GM20000 (cell line): ENCODE results near the gene CCNY.
"Not testable (repeated sequence)": the region's sequence is repeated elsewhere in the genome, so short reads cannot be mapped to it uniquely, and the experiment has no call there.

Source experiments
- DNase-seq: peaks from one replicate; pipeline ENCODE4 v3.0.0; 2012; ENCODE audit warnings: low spot score
- TF ChIP-seq, protein P1 (sequence below): IDR thresholded peaks from 2 replicates; pipeline ENCODE4 v1.5.1; 2012; ENCODE audit warnings: mild to moderate bottlenecking, control low read depth; ENCODE audit errors: extremely low read depth, missing control alignments

The CCNY gene

DNA sequence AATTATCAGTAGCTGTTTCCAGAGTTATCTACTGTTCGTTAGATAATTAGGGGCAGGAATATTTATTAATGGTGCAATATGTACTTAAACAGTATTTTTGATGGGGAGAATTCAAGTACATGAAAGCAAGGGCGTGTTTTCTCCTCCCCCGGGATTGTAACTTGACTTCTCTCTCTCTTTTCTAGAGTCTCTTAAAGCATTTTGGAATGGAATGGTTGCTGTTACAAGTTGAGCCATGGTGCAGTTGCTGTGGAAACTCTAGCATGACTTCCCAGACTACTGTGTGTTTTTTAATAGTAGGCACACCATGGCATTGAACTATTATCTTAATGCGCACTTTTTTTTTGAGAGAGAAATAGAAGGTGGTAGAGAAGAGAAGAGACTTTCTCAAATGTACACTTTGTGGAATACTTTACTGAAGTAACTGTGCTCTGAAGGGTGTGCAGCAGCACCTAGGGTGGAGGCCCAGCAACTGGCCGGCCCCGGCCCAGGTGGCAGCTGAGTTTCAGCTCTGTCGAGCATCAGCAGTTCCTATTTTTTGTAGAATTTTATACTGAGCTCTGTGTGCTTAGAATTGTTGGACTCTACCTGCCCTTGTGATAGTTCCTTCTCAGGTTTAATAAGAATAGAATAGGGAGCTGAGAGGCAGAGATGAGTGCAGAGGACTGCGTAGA, 64.4 kb downstream of the CCNY start:
- no peak for DNase-seq
- TF ChIP-seq, protein P1, sequence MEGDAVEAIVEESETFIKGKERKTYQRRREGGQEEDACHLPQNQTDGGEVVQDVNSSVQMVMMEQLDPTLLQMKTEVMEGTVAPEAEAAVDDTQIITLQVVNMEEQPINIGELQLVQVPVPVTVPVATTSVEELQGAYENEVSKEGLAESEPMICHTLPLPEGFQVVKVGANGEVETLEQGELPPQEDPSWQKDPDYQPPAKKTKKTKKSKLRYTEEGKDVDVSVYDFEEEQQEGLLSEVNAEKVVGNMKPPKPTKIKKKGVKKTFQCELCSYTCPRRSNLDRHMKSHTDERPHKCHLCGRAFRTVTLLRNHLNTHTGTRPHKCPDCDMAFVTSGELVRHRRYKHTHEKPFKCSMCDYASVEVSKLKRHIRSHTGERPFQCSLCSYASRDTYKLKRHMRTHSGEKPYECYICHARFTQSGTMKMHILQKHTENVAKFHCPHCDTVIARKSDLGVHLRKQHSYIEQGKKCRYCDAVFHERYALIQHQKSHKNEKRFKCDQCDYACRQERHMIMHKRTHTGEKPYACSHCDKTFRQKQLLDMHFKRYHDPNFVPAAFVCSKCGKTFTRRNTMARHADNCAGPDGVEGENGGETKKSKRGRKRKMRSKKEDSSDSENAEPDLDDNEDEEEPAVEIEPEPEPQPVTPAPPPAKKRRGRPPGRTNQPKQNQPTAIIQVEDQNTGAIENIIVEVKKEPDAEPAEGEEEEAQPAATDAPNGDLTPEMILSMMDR = no peak

DNA sequence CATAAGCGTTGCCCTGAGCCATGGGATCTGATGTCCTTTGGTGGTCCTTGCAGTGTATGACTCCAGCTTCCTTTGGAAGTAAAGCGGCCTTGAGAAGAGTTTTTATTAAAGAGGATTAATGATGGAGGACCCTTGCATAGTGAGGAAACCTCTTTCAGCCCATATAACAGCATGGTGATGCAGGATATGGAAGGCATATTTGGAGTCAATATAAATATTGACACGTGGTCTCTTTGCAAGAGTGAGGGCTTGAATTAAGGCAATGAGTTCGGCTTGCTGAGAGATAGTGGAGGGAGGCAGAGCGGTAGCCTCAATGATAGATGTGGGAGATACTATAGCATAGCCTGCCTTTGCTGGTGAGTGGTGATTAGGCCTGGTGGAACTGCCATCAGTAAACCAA, 67.2 kb downstream of the CCNY start:
- not testable (repeated sequence) for DNase-seq

DNA sequence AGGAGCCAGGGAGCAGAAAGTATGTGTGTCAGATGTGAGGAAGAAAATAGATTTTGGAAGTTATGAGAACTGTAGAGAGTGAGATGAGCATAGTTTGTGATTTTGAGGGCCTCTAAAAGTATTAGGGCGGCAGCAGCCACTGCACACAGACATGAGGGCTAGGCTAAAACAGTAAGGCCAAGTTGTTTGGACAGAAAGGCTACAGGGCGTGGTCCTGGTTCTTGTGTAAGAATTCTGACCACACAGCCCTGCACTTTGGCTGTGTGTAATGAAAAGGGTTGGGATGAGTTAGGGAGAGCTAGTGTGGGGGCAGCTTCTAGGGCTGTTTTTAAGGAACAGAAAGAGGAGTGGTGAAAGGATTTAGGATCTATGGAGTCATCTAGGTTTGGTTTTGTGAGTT, 67.8 kb downstream of the CCNY start:
- DNase-seq = not testable (repeated sequence)

DNA sequence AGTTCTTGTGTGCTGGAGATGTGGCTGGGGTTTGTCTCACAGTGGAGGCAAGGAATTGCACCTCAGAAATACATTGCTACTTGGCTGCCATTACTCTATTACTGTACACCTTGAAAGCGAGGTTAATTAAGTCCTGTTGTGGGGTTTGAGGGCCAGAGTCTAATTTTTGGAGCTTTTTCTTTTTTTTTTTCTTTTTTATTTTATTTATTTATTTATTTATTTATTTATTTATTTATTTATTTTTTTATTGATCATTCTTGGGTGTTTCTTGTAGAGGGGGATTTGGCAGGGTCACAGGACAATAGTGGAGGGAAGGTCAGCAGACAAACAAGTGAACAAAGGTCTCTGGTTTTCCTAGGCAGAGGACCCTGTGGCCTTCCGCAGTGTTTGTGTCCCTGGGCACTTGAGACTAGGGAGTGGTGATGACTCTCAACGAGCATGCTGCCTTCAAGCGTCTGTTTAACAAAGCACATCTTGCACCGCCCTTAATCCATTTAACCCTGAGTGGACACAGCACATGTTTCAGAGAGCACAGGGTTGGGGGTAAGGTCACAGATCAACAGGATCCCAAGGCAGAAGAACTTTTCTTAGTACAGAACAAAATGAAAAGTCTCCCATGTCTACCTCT, 69.8 kb downstream of the CCNY start:
- DNase-seq = not testable (repeated sequence)

DNA sequence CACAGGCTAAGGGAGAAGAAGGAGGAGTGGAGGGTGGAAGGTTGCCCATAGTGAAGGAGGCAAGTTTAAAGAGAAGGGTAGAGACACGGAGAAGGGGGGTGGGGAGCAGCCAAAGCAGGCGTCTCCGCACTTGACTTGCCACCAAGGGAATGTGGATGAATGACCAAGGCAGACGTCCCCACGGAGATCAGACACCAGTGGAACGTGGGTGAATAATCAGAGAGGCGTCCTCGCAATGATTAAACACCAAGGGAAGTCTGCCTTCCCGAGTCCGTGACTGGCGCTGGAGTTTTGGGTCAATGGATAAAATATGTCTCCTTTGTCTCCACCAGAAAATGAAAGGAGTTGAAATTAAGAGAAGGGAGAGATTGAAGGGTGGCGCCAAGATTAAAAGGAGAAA, 71.4 kb downstream of the CCNY start:
- not testable (repeated sequence) for DNase-seq

DNA sequence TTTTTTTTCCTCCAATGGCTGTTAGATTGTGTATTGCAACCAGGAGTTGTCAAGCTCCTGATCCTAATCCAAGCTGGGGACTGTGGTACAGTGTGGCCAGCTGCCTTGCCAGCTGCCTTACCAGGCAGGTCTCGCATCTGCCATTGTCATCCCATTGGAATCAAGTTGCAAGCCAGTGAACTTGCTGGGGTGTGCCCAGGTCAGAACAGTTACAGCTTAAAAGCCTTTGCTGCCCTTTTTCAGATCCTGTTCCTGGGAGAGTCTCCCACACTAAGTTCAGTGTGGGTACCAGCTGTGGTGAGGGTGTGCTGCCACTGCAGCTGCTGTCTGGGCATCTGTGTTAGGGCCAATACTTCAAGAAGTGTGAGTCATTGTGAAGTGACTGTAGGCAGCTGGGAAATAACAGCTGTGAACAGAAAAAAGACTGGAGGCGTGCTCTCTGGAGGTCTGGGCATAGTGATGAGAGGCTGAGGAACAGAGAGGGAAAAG, 72.8 kb downstream of the CCNY start:
- DNase-seq = no peak
- TF ChIP-seq, protein P1 = no peak

DNA sequence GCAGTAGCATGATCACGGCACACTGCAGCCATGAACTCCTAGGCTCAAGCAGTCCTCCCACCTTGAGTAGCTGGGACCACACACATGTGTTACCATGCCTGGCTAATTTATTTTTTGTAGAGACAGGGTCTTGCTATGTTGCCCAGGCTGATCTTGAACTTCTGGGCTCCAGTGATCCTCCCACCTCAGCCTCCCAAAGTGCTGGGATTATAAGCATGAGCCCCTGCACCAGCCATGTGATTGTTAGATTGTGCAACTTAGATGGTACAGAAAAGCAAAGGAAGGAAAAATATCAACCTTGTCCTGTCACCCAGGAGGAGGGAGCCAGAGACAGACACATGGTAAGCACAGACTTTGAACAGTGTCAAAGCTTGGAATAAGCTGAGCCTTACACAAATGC, 73.5 kb downstream of the CCNY start:
- DNase-seq = no peak
- TF ChIP-seq, protein P1 = no peak

DNA sequence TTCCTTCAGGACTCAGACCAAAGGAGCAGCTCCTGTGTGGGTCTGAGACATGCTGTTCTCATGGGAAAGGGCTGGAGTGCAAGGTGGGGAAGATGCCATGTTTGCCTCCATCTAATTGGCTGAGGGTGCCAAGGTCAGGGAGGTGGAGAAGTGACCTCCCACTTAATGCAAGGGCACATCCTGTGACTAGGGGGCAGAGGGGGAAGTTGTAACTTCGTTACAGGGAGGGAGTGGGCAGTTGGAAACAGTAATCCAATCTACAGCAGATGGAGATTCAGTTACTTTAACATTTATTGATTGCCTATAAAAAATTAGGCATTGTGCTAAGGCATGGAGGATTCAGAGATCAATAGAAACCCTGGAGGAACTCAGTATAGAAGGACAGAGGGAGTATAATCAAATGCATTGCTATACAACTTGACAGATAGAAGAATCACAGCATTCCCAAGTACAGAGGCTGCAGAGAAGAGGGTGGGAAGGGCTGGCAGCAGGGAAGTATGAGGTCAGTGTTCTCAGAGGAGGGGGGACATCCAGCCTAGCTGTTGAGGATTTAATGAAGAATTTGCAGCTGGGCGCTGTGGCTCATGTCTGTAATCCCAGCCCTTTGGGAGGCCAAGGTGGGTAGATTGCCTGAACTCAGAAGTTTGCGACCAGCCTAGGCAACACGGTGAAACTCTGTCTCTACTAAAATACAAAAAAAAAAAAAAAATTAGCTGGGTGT, 75.9 kb downstream of the CCNY start:
- DNase-seq = no peak
- TF ChIP-seq, protein P1 = no peak

DNA sequence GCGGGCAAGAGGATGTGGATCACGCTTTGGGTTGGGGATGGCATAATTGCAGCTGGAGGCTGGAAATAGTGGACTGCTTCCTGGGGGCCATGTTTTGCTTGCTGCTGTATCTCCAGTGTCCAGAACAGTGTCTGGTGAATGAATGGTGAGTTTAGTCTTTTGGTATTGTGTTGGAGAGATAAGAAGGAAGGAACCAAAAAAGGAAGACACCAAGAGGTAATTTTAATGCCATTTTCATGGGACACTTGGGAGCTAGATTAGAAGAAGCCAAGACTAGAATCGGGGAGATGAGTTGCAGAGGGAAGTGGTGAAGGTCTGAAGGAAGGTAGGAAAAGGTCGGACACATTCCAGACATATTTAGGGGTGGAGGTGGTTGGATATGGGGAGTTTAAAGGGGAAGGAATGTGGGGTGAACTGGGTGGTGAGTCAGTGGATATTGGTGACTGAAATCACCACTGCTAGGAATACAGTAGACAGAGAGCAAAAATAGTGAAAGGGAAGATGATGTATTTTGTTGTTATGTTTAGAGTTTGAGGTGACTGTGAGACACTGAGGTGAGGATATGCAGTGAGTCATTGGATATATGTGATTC, 76.7 kb downstream of the CCNY start:
- no peak for DNase-seq
- TF ChIP-seq, protein P1 = no peak
